ENCODE results near the gene LRRC4B. TPM values are rescaled to one million over a fixed set of nuclear protein-coding genes. Genes with fewer than 3 reads are reported as not detected.

The LRRC4B gene
- polyA plus RNA-seq, 1 donor (not counting 4 experiments of a cell fraction or from before 2014, with no cell fraction given) = not detected

DNA sequence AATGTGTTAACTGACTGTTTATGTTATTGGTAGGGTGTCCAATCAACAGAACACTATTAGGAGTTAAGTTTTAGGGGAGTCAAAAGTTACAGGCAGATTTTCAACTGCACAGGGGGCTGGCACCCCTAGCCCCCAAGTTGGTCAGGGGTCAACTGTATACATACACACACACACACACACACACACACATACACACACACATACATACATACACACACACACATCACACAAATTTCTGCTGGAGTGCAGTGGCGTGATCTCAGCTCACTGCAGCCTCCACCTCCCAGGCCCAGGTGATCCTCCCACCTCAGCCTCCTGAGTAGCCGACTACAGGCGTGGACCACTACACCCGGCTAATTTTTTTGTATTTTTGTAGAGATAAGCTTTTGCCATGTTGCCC lies 10.2 kb downstream of the LRRC4B start:
- H3K27ac ChIP-seq (ENCODE audit: control insufficient read depth, insufficient read depth, low read length) = no peak overlapping the region
- DNase-seq (ENCODE audit: low read depth, low spot score) = no peak
- no peak overlapping the region for H2AFZ ChIP-seq (ENCODE audit: control insufficient read depth, low read length)
- no peaks in the 10 kb centered on the region for H3K9me3 ChIP-seq (ENCODE audit: control insufficient read depth, low read depth, low read length)
- dilution Hi-C loops (cut with MboI; ENCODE audit: extremely low pct_ligation_motif_present, low sequenced_read_pairs) = no loop called here
- no peak overlapping the region for H3K9ac ChIP-seq (ENCODE audit: control insufficient read depth, extremely low read depth, insufficient read depth, low read length)
- peaks cover 25% of the 10 kb centered on the region for H3K27me3 ChIP-seq (ENCODE audit: control insufficient read depth, extremely low read depth, insufficient read depth, low read length)
- no peak overlapping the region for H3K4me2 ChIP-seq (ENCODE audit: control insufficient read depth, extremely low read depth, insufficient read depth, low read depth, low read length)
- H3K4me3 ChIP-seq (ENCODE audit: control insufficient read depth in 2 of 3, extremely low read depth in 1 of 3, insufficient read depth in 2 of 3, low read depth in 1 of 3, low read length in 3 of 3) = no peak overlapping the region
- H3K9me1 ChIP-seq (ENCODE audit: control insufficient read depth, extremely low read depth, insufficient read depth, low read length) = no peaks in the 10 kb centered on the region
- no peak for FAIRE-seq
- H3K79me2 ChIP-seq (ENCODE audit: control insufficient read depth, insufficient read depth, low read length) = no peaks in the 10 kb centered on the region
- H3K36me3 ChIP-seq (ENCODE audit: control insufficient read depth in 2 of 2, extremely low read depth in 1 of 2, insufficient read depth in 2 of 2, low read length in 2 of 2) = no peaks in the 10 kb centered on the region
- TF ChIP-seq EZH2 (IDR thresholded peaks at IDR 0.05; ENCODE audit: low read length) = no peak
- TF ChIP-seq, protein P1, sequence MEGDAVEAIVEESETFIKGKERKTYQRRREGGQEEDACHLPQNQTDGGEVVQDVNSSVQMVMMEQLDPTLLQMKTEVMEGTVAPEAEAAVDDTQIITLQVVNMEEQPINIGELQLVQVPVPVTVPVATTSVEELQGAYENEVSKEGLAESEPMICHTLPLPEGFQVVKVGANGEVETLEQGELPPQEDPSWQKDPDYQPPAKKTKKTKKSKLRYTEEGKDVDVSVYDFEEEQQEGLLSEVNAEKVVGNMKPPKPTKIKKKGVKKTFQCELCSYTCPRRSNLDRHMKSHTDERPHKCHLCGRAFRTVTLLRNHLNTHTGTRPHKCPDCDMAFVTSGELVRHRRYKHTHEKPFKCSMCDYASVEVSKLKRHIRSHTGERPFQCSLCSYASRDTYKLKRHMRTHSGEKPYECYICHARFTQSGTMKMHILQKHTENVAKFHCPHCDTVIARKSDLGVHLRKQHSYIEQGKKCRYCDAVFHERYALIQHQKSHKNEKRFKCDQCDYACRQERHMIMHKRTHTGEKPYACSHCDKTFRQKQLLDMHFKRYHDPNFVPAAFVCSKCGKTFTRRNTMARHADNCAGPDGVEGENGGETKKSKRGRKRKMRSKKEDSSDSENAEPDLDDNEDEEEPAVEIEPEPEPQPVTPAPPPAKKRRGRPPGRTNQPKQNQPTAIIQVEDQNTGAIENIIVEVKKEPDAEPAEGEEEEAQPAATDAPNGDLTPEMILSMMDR (optimal IDR thresholded peaks at IDR 0.05 in 1 of 3, IDR thresholded peaks at IDR 0.05 in 1 of 3, conservative IDR thresholded peaks at IDR 0.05 in 1 of 3; ENCODE audit: extremely low read depth in 1 of 3, insufficient read depth in 2 of 3, low read length in 3 of 3) = no peak
- no peaks in the 10 kb centered on the region for H4K20me1 ChIP-seq (ENCODE audit: control insufficient read depth, extremely low read depth, insufficient read depth, low read length)
- no peaks in the 10 kb centered on the region for H3K4me1 ChIP-seq (ENCODE audit: control insufficient read depth, extremely low read depth, insufficient read depth, low read length)

DNA sequence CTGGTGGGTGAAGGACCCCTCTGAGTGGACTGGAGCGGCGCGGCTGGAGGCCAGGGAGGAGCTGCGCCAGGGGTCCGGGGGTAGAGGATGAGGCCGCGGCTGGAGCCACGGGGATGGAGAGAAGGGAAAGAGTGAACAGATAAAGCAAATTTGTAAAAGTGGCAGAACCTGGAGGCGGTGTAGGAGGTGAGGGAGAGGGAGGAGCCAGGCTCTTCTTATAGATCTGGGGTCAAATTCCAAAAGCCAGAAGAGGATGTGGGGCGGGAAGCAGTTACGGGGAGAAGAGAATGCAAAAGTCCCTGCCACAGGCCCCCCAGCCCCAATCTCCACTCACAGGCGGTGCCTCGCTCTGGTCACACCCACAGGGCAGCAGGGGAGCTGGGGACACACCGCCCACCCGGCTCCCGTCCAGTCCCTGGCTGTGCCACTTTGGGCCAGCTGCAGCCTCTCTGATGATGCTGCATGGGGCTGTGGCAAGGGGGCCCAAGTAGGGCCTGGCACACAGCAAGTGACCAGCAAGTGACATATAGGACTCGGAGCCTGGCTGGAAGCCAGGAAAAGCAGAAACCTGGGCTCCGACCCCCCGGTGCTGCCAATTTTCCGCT lies 11.1 kb downstream of the LRRC4B start:
- H3K4me2 ChIP-seq (ENCODE audit: control insufficient read depth, extremely low read depth, insufficient read depth, low read depth, low read length) = no peak overlapping the region
- H3K79me2 ChIP-seq (ENCODE audit: control insufficient read depth, insufficient read depth, low read length) = no peaks in the 10 kb centered on the region
- H3K9me3 ChIP-seq (ENCODE audit: control insufficient read depth, low read depth, low read length) = no peaks in the 10 kb centered on the region
- H3K9ac ChIP-seq (ENCODE audit: control insufficient read depth, extremely low read depth, insufficient read depth, low read length) = no peak overlapping the region
- H3K36me3 ChIP-seq (ENCODE audit: control insufficient read depth in 2 of 2, extremely low read depth in 1 of 2, insufficient read depth in 2 of 2, low read length in 2 of 2) = no peaks in the 10 kb centered on the region
- no peak for FAIRE-seq
- DNase-seq (ENCODE audit: low read depth, low spot score) = no peak
- no peak overlapping the region for H3K27ac ChIP-seq (ENCODE audit: control insufficient read depth, insufficient read depth, low read length)
- no peak overlapping the region for H3K4me3 ChIP-seq (ENCODE audit: control insufficient read depth in 2 of 3, extremely low read depth in 1 of 3, insufficient read depth in 2 of 3, low read depth in 1 of 3, low read length in 3 of 3)
- no peaks in the 10 kb centered on the region for H3K4me1 ChIP-seq (ENCODE audit: control insufficient read depth, extremely low read depth, insufficient read depth, low read length)
- TF ChIP-seq EZH2 (IDR thresholded peaks at IDR 0.05; ENCODE audit: low read length) = no peak
- TF ChIP-seq, protein P1 (optimal IDR thresholded peaks at IDR 0.05 in 1 of 3, IDR thresholded peaks at IDR 0.05 in 1 of 3, conservative IDR thresholded peaks at IDR 0.05 in 1 of 3; ENCODE audit: extremely low read depth in 1 of 3, insufficient read depth in 2 of 3, low read length in 3 of 3) = no peak
- H3K9me1 ChIP-seq (ENCODE audit: control insufficient read depth, extremely low read depth, insufficient read depth, low read length) = no peaks in the 10 kb centered on the region
- no peaks in the 10 kb centered on the region for H4K20me1 ChIP-seq (ENCODE audit: control insufficient read depth, extremely low read depth, insufficient read depth, low read length)
- dilution Hi-C loops (cut with MboI; ENCODE audit: extremely low pct_ligation_motif_present, low sequenced_read_pairs) = no loop called here
- H2AFZ ChIP-seq (ENCODE audit: control insufficient read depth, low read length) = no peak overlapping the region
- H3K27me3 ChIP-seq (ENCODE audit: control insufficient read depth, extremely low read depth, insufficient read depth, low read length) = peaks cover 29% of the 10 kb centered on the region
